Bronchial epithelial cell (primary cell): ENCODE measurements around the gene FTO. TPM values are rescaled to one million over a fixed set of nuclear protein-coding genes. Genes with fewer than 3 reads are reported as not detected.
A peak's percentile ranks its signal among the peaks of the same experiment; 100 is the strongest.

ENCODE experiments used
- DNase-seq: peaks from one replicate; pipeline ENCODE4 v3.0.0-alpha.2; 2010; ENCODE audit warnings: low read depth
- FAIRE-seq: peaks from 2 replicates; lab custom pipeline; 2011; peaks lifted over from hg19 to GRCh38; lab: Jason Lieb, UNC
- H3K27me3 ChIP-seq: 2 replicates; pipeline ENCODE4 v1.5.1; 2011; ENCODE audit warnings: low read length; ENCODE audit not compliant: control insufficient read depth, insufficient read depth
- H3K36me3 ChIP-seq: 2 replicates; pipeline ENCODE4 v1.5.1; 2011; ENCODE audit warnings: low read length; ENCODE audit not compliant: control insufficient read depth, insufficient read depth
- H3K4me3 ChIP-seq: 2 replicates; pipeline ENCODE4 v1.5.1; 2011; ENCODE audit warnings: mild to moderate bottlenecking, low read depth, low read length, control low read depth
- total RNA-seq: library from RNA; depleted of rRNA; stranded (reverse); fragments of >200 nt; gene quantifications from 2 replicates; pipeline ENCODE4 v1.2.1, GENCODE V29; 2014
- TF ChIP-seq, protein P1 (sequence below): IDR thresholded peaks from 2 replicates; pipeline ENCODE4 v1.5.1; 2011; ENCODE audit warnings: mild to moderate bottlenecking, moderate library complexity, low read length, control low read depth, inconsistent platforms; ENCODE audit not compliant: insufficient read depth, severe bottlenecking

The FTO gene
- total RNA-seq, 1 donor from 2014 or later, result 41.6 TPM

DNA sequence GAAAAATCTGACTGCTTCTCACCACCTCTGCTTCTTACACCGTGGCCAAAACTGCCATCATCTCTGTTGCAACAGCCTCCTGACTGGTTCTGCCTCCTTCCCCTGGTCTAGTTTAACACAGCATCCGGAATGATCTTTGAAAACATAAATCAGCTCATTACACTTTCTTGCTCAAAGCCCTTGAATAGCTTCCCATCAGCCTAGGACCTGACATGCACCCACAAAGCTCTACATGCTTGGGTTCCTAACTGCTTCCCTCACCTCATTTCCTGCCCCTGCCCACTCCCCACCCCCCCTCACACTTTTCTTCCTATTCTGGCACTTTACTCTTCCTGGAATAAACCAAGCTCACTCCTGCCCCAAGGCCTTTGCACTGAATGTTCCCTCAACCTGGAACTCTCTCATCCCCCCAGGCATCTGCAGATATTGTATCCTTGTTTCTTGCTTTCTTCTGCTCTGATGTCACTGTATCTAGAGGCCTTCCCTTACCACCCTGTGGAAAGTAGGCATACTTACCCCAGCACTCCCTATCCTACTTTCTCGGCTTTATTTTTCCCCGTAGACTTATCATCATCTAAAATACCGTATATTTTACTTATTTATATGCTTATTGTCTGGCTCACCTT lies 112.4 kb downstream of the FTO start:
- H3K27me3 ChIP-seq, result no peaks in the 10 kb centered on the region
- H3K4me3 ChIP-seq, result no peak overlapping the region
- DNase-seq (no peak), FAIRE-seq (no peak)
- TF ChIP-seq, protein P1, sequence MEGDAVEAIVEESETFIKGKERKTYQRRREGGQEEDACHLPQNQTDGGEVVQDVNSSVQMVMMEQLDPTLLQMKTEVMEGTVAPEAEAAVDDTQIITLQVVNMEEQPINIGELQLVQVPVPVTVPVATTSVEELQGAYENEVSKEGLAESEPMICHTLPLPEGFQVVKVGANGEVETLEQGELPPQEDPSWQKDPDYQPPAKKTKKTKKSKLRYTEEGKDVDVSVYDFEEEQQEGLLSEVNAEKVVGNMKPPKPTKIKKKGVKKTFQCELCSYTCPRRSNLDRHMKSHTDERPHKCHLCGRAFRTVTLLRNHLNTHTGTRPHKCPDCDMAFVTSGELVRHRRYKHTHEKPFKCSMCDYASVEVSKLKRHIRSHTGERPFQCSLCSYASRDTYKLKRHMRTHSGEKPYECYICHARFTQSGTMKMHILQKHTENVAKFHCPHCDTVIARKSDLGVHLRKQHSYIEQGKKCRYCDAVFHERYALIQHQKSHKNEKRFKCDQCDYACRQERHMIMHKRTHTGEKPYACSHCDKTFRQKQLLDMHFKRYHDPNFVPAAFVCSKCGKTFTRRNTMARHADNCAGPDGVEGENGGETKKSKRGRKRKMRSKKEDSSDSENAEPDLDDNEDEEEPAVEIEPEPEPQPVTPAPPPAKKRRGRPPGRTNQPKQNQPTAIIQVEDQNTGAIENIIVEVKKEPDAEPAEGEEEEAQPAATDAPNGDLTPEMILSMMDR, result no peak
- no peaks in the 10 kb centered on the region for H3K36me3 ChIP-seq

DNA sequence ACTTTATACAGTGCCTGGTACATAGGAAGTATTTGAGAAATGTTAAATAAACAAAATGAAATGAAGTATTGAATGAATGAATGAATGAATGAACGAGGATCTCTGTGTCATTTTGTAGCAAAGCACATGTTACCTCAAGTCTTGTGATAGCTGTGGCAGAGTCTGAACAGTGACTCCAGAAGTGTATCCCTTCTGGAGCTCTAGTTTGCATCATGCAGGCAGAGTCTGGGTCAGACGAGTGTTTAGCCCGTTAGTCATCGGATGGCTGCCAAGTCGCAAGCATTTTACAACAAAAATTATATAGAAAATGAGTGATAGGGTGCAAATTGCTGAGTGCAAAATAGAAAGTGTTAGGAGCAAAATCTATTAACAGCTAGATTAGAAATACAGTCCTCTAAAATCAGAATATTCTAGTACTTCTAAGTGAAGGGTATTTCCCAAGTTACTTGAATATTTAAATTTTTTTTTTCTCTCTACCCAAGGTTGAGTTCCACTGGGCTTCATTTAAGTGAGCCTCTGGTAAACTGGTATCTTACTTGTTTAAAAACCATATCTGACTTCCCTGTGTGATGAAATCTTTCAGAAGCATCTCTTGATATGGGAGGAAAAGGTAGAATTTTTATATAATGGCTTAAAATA lies 113.3 kb downstream of the FTO start:
- no peaks in the 10 kb centered on the region for H3K36me3 ChIP-seq
- FAIRE-seq (no peak), DNase-seq (peak; percentile 88)
- TF ChIP-seq, protein P1, result no peak
- H3K27me3 ChIP-seq, result no peaks in the 10 kb centered on the region
- H3K4me3 ChIP-seq, result no peak overlapping the region

DNA sequence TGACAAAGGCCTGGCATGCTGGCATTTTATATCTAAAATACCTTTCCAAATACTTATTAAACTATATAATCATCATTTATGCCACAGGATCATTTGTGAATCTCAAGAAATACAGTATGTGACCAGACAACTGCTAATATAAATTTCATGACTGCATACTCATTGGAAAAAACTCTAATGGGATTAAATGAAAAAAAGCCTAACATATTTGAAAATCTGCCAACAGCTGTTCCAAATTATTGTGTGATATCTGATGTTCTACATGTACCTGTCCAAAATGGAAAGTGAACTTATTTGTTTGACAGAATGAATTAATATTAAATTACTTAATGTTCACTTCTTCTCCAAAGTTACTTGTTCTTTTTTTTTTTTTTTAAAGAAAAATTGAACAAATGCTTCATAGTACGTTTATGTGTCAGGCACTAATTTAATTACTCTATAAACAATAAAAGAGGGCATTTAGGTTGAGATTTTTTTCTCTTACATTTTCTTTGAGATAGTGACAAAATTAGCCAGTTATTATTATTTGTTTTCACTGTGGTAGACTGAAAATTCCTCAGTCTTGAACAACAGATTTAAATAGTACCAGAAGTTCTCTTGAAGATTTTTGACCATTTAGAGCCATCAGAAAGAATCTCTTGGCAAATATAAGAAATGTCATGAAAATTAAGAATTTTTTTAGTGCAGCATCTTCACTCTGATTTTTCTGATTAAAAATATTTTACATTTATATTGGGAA lies 114.0 kb downstream of the FTO start:
- DNase-seq (no peak), FAIRE-seq (no peak)
- no peaks in the 10 kb centered on the region for H3K36me3 ChIP-seq
- TF ChIP-seq, protein P1, result no peak
- no peaks in the 10 kb centered on the region for H3K27me3 ChIP-seq
- no peak overlapping the region for H3K4me3 ChIP-seq

DNA sequence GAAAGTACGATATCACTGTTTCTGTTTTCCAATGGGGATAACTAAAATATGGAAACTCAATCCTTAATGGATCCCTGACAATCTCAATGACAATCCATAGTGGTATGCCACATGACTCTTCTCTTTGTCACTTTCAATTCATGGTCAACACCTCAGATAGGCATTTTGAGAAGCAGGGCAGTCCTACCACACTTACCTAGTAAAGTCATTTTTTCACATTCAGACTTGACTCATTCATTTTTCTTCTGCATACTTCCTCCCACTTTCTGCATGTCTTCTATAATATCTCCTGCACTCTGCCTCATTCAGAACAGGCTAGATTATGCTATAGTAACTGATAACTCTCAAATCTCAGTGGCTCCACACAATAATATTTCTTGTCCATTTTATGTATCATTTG lies 117.5 kb downstream of the FTO start:
- peak; percentile 88 for DNase-seq
- TF ChIP-seq, protein P1, result no peak
- peak; percentile 81 for FAIRE-seq
- H3K27me3 ChIP-seq, result no peaks in the 10 kb centered on the region
- H3K4me3 ChIP-seq, result no peak overlapping the region
- no peaks in the 10 kb centered on the region for H3K36me3 ChIP-seq

DNA sequence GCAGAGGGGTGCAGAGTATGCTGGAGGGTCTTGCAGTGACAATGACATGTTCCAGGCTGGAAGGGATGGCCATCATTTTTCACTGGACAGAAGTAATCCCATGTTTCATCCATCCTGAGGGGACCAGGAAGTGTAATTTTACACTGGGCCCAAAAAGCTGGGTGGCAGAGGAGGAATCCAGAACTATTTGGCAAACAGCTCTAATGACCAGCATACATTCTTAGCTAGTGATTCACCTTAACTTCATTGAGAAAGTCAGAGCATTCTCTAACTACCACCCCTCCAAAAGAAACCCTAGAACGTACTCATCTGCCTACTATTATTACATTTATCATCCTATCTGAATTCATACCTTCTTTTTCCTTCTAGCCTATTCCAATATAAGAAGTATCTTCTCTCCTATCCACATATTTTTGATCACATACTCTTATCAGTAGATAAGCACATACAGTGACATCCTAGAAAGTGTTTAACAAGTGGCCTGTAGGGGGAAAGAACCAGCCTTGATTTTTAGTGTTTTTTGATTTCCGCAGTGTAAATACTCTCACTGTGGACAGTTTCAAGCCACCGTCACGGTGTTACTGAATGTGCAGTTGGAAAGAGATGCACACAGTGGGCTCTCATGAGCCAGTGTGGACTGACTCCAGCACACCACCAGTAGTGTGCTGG lies 118.1 kb downstream of the FTO start:
- H3K4me3 ChIP-seq, result no peak overlapping the region
- peak; percentile 79 for DNase-seq
- H3K36me3 ChIP-seq, result no peaks in the 10 kb centered on the region
- no peak for FAIRE-seq
- no peaks in the 10 kb centered on the region for H3K27me3 ChIP-seq
- TF ChIP-seq, protein P1, result no peak
